SK-N-SH (cell line): ENCODE results near the gene CACNA1G. TPM values are rescaled to one million over a fixed set of nuclear protein-coding genes. Genes with fewer than 3 reads are reported as not detected.

ENCODE experiments used
- CTCF ChIA-PET: fragments of 300-600, 350-600 bp; formaldehyde crosslinking; extraction: SDS; loops from one replicate; lab custom pipeline; 2021; lab: Yijun Ruan, JAX
- POLR2A ChIA-PET: fragments of 350-600 bp; sonication (Branson Sonifier 250); formaldehyde crosslinking; extraction: SDS; loops from one replicate; lab custom pipeline; 2020; ENCODE audit warnings: antibody characterized with exemption, inconsistent platforms; lab: Yijun Ruan, JAX
- DNase-seq: peaks from one replicate; pipeline ENCODE4 v3.0.0; 2012
- H2AFZ ChIP-seq: fragments of 200-600 bp; sonication (generic); 2 replicates; pipeline ENCODE4 v1.8.1; 2016; ENCODE audit warnings: antibody characterized with exemption, mild to moderate bottlenecking, low read depth
- H3F3A ChIP-seq: fragments of 200-600 bp; sonication (generic); replicated peaks from 2 replicates; pipeline ENCODE3; 2016; ENCODE audit warnings: antibody characterized with exemption, mild to moderate bottlenecking; ENCODE audit not compliant: insufficient read depth
- H3K27ac ChIP-seq, 2 experiments: fragments of 200-500 bp in 1 of 2; fragments of 200-600 bp in 1 of 2; sonication (Bioruptor generic) in 1 of 2; sonication (generic), shearing (Covaris generic) in 1 of 2; 2 replicates each; pipeline versions ENCODE4 v1.5.1 to v1.6.1; 2014 to 2016; ENCODE audit warnings: low read depth in 2 of 2, inconsistent platforms in 1 of 2, low read length in 1 of 2, mild to moderate bottlenecking in 1 of 2, mixed read lengths in 1 of 2
- H3K27me3 ChIP-seq: fragments of 200-600 bp; sonication (generic), shearing (Covaris generic); 2 replicates; pipeline ENCODE4 v1.6.1; 2016; ENCODE audit warnings: mixed run types; ENCODE audit not compliant: insufficient read depth
- H3K36me3 ChIP-seq, 2 experiments: fragments of 200-500 bp in 1 of 2; fragments of 200-600 bp in 1 of 2; sonication (Bioruptor generic) in 1 of 2; sonication (generic) in 1 of 2; replicated peaks in 1 of 2; 2 replicates each; pipeline versions ENCODE3 to v1.5.1; 2014 to 2016; ENCODE audit warnings: low read length in 1 of 2, mild to moderate bottlenecking in 1 of 2; ENCODE audit not compliant: insufficient read depth in 2 of 2, control insufficient read depth in 1 of 2
- H3K4me1 ChIP-seq, 2 experiments: fragments of 200-500 bp in 1 of 2; fragments of 200-600 bp in 1 of 2; sonication (Bioruptor generic) in 1 of 2; sonication (generic), shearing (Covaris generic) in 1 of 2; 2 replicates each; pipeline versions ENCODE4 v1.5.1 to v1.6.1; 2014 to 2016; ENCODE audit warnings: low read depth in 1 of 2, low read length in 1 of 2, mixed run types in 1 of 2; ENCODE audit not compliant: insufficient read depth in 2 of 2, control insufficient read depth in 1 of 2
- H3K4me2 ChIP-seq: fragments of 200-600 bp; sonication (generic), shearing (Covaris generic); 2 replicates; pipeline ENCODE4 v1.6.1; 2017; ENCODE audit warnings: mixed run types
- H3K4me3 ChIP-seq, 2 experiments: fragments of 200-500 bp in 1 of 2; fragments of 200-600 bp in 1 of 2; sonication (Bioruptor generic) in 1 of 2; sonication (generic), shearing (Covaris generic) in 1 of 2; 2 replicates each; pipeline versions ENCODE4 v1.5.1 to v1.8.1; 2014 to 2016; ENCODE audit warnings: low read depth in 2 of 2, inconsistent platforms in 1 of 2, low read length in 1 of 2, mild to moderate bottlenecking in 1 of 2, mixed read lengths in 1 of 2, moderate library complexity in 1 of 2
- H3K79me2 ChIP-seq: fragments of 200-600 bp; sonication (generic); 2 replicates; pipeline ENCODE4 v1.8.1; 2017; ENCODE audit warnings: mild to moderate bottlenecking; ENCODE audit not compliant: insufficient read depth
- H3K9ac ChIP-seq: fragments of 200-600 bp; sonication (generic); 2 replicates; pipeline ENCODE4 v1.6.1; 2017; ENCODE audit warnings: mixed run types
- H3K9me2 ChIP-seq: fragments of 200-600 bp; sonication (generic); 2 replicates; pipeline ENCODE4 v1.6.1; 2017; ENCODE audit warnings: mixed run types
- H3K9me3 ChIP-seq: fragments of 200-600 bp; sonication (generic); 2 replicates; pipeline ENCODE4 v1.6.1; 2017; ENCODE audit warnings: mixed run types, mild to moderate bottlenecking, moderate library complexity
- H4K20me1 ChIP-seq: fragments of 200-600 bp; sonication (generic); 2 replicates; pipeline ENCODE4 v1.6.1; 2017; ENCODE audit warnings: mild to moderate bottlenecking, mixed run types; ENCODE audit not compliant: insufficient read depth
- CHD2 ChIP-seq: fragments of 150-350 bp; IDR thresholded peaks from 2 replicates; pipeline ENCODE4 v1.6.1; 2018; ENCODE audit warnings: low read length; ENCODE audit not compliant: partially characterized antibody
- ELF1 ChIP-seq: IDR thresholded peaks from 2 replicates; pipeline ENCODE4 v1.4.0; 2012
- EP300 ChIP-seq, 2 experiments: IDR thresholded peaks; 2 replicates each; pipeline versions ENCODE4 v1.4.0 to v1.6.1; 2012; ENCODE audit warnings: borderline replicate concordance in 1 of 2, low read depth in 1 of 2, low read length in 1 of 2
- EZH2phosphoT487 ChIP-seq: fragments of 200-600 bp; sonication (generic); IDR thresholded peaks from 2 replicates; pipeline ENCODE4 v1.6.1; 2017; ENCODE audit warnings: low read depth, mixed run types, mild to moderate bottlenecking, antibody characterized with exemption, moderate library complexity, borderline replicate concordance
- FOSL2 ChIP-seq: IDR thresholded peaks from 2 replicates; pipeline ENCODE4 v1.4.0; 2012; ENCODE audit warnings: low read depth, mild to moderate bottlenecking, moderate library complexity, borderline replicate concordance
- FOXJ3 ChIP-seq: sonication (generic); formaldehyde crosslinking; IDR thresholded peaks from 2 replicates; pipeline ENCODE4 v1.5.1; 2020; ENCODE audit warnings: mild to moderate bottlenecking, missing genetic modification reagents
- GATA2 ChIP-seq: sonication (generic); formaldehyde crosslinking; IDR thresholded peaks from 2 replicates; pipeline ENCODE4 v1.5.0; 2020; ENCODE audit warnings: mild to moderate bottlenecking, missing genetic modification reagents
- JUND ChIP-seq: IDR thresholded peaks from 2 replicates; pipeline ENCODE4 v1.4.0; 2012
- MEF2A ChIP-seq: IDR thresholded peaks from 2 replicates; pipeline ENCODE4 v1.4.0; 2012; ENCODE audit warnings: low read depth, borderline replicate concordance
- NFIC ChIP-seq: IDR thresholded peaks from 2 replicates; pipeline ENCODE4 v1.4.0; 2012; ENCODE audit warnings: borderline replicate concordance
- NRF1 ChIP-seq: IDR thresholded peaks from 2 replicates; pipeline ENCODE4 v1.6.1; 2012; ENCODE audit warnings: low read depth, mild to moderate bottlenecking, low read length
- RAD21 ChIP-seq: IDR thresholded peaks from 2 replicates; pipeline ENCODE4 v1.6.1; 2012; ENCODE audit warnings: mild to moderate bottlenecking, low read length
- RCOR1 ChIP-seq: fragments of 150-350 bp; IDR thresholded peaks from 2 replicates; pipeline ENCODE4 v1.6.1; 2017; ENCODE audit warnings: antibody characterized with exemption, low read length
- RXRA ChIP-seq: IDR thresholded peaks from 2 replicates; pipeline ENCODE4 v1.4.0; 2012; ENCODE audit warnings: low read depth, mild to moderate bottlenecking, borderline replicate concordance
- TAF1 ChIP-seq: IDR thresholded peaks from 2 replicates; pipeline ENCODE4 v1.6.1; 2012; ENCODE audit warnings: low read depth, mild to moderate bottlenecking, low read length, moderate library complexity, borderline replicate concordance
- TCF12 ChIP-seq: IDR thresholded peaks from 2 replicates; pipeline ENCODE4 v1.4.0; 2012
- TEAD4 ChIP-seq: IDR thresholded peaks from 2 replicates; pipeline ENCODE4 v1.4.0; 2012; ENCODE audit warnings: mild to moderate bottlenecking, borderline replicate concordance; ENCODE audit not compliant: insufficient read depth
- YY1 ChIP-seq: IDR thresholded peaks from 2 replicates; pipeline ENCODE4 v1.4.0; 2012; ENCODE audit warnings: low read depth, mild to moderate bottlenecking
- WGBS: methylation state at CpG from one replicate; pipeline ENCODE4 v1.1.6; 2017; ENCODE audit warnings: low lambda C conversion rate; 5-methylcytosine and 5-hydroxymethylcytosine counted together
- polyA plus RNA-seq, 3 experiments: library from polyadenylated mRNA; depleted of rRNA; stranded (reverse); fragments of >200 nt; gene quantifications; 2 replicates each; pipeline ENCODE4 v1.2.3, GENCODE V29; 2012
- TF ChIP-seq, protein P1 (sequence below): IDR thresholded peaks from 2 replicates; pipeline ENCODE4; 2012
- TF ChIP-seq, protein P2 (sequence below): IDR thresholded peaks from 2 replicates; pipeline ENCODE4 v1.4.0; 2012; ENCODE audit warnings: low read depth, borderline replicate concordance
- TF ChIP-seq, protein P3 (sequence below): fragments of 200-600 bp; sonication (generic); IDR thresholded peaks from 2 replicates; pipeline ENCODE4 v1.6.1; 2017; ENCODE audit warnings: antibody characterized with exemption, mild to moderate bottlenecking, moderate library complexity
- TF ChIP-seq, protein P4 (sequence below): IDR thresholded peaks from 2 replicates; pipeline ENCODE4 v1.4.0; 2012; ENCODE audit warnings: low read depth
- TF ChIP-seq, protein P5 (sequence below): fragments of 150-350 bp; IDR thresholded peaks from 2 replicates; pipeline ENCODE4 v1.6.1; 2017; ENCODE audit warnings: antibody characterized with exemption, low read length, low read depth, borderline replicate concordance
- TF ChIP-seq, protein P6 (sequence below): fragments of 150-350 bp; IDR thresholded peaks from 2 replicates; pipeline ENCODE4 v1.6.1; 2016; ENCODE audit warnings: mild to moderate bottlenecking, low read depth, low read length

CACNA1G gene
- polyA plus RNA-seq, 1 of the 3 experiments (the other 2 are of a cell fraction): 0.21 TPM

DNA sequence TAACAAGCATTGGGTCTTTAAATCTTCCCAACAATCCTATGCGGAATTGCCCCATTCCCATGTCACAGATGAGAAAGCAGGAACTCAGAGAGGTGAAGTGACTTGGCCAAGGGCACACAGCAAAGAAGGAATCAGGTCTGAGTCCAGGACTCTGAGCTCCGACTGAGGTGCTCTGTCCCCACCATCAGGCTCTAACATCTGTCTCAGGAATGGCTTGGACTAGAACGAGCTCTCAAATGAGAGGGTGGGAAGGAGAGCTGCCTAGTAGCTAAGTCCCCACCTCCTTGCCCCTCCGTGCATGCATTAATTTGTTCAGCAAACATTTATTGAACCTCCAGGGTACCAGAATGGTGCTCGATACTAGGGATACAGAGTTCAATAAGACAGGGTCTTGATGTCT, 100.8 kb downstream of the CACNA1G start (continued):
- TF ChIP-seq, protein P1, sequence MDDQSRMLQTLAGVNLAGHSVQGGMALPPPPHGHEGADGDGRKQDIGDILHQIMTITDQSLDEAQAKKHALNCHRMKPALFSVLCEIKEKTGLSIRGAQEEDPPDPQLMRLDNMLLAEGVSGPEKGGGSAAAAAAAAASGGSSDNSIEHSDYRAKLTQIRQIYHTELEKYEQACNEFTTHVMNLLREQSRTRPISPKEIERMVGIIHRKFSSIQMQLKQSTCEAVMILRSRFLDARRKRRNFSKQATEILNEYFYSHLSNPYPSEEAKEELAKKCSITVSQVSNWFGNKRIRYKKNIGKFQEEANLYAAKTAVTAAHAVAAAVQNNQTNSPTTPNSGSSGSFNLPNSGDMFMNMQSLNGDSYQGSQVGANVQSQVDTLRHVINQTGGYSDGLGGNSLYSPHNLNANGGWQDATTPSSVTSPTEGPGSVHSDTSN: no peak

DNA sequence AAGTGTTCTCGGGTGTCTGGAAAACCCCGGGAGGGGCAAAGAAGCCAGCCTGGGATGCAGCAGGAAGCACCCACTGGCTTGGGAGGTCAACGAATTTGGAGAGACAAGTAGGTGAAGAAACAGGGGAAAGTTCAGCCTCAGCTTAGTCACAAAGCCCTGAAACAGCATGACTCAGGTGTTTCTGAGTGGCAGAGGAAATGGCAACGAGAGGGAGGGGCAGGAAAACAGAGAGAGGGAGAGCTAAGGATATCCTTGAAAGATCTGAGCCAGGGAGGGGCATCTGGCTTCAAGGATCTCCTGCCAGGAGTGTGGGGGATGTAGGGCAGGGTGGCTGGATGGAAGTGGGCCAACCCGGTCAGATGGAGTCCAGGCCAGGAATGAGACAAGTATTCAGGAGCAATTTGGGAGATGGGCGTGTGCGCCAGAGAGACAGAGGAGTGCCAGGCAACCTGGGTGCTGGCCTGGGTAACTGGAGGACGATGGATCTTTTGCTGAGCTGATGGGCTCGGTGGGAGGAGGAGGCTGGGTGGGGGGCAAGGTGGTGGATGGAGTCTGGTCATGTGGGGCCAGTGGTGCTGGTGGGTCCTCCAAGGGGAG, 101.4 kb downstream of the CACNA1G start:
- Histone ChIP-seq H3K4me1 (peaks cover 39 to 44% of the 10 kb centered on the region in 2 experiments), H3K79me2 (no peaks in the 10 kb centered on the region; the same call in 1 of the 2 replicates), H4K20me1 (no peaks in the 10 kb centered on the region), H3K27me3 (no peaks in the 10 kb centered on the region), H3K4me3 (no peak overlapping the region), H3K9ac (peak overlapping the region; percentile 31; the same call in 1 of the 2 replicates), H3K9me2 (no peaks in the 10 kb centered on the region), H3F3A (peaks cover 38% of the 10 kb centered on the region), H3K27ac (peak overlapping the region; percentile 77), H3K4me2 (peak overlapping the region; percentile 56), H2AFZ (no peak overlapping the region), H3K9me3 (no peaks in the 10 kb centered on the region), H3K36me3 (peaks cover 10 to 17% of the 10 kb centered on the region in 2 experiments)
- ChIA-PET POLR2A (interaction anchor here (0.6 kb wide), 1 partner anchor 35 kb away, joined by 4 read pairs; no protein-coding TSS in a partner anchor), CTCF (interaction anchor here (0.9 to 5.5 kb wide), 10 partner anchors 11 to 111 kb away, joined by 3 to 38 read pairs (median 9); partner anchors contain the start of gene ABCC3)
- WGBS: 10% methylated on average over 9 of the region's 9 CpGs
- DNase-seq: peak; percentile 73
- TF ChIP-seq FOXJ3 (CRISPR knock-in tag) (no peak), RXRA (peak; percentile 96; the same call in 1 of the 2 replicates), EP300 (IDR thresholded peaks at IDR 0.05; ENCODE audit: borderline replicate concordance in 1 of 2, low read depth in 1 of 2, low read length in 1 of 2) (peak; percentile 40 to 93; a peak in 1 of 4 replicates), FOSL2 (peak; percentile 87), RAD21 (no peak), TCF12 (peak; percentile 97), MEF2A (no peak), EZH2phosphoT487 (no peak), NFIC (peak; percentile 99), ELF1 (peak; percentile 50), JUND (peak; percentile 78; the same call in 1 of the 2 replicates), TEAD4 (peak; percentile 82), TAF1 (no peak; the same call in 1 of the 2 replicates), GATA2 (no peak), CHD2 (no peak), NRF1 (no peak), YY1 (no peak), RCOR1 (no peak)
- TF ChIP-seq, protein P2, sequence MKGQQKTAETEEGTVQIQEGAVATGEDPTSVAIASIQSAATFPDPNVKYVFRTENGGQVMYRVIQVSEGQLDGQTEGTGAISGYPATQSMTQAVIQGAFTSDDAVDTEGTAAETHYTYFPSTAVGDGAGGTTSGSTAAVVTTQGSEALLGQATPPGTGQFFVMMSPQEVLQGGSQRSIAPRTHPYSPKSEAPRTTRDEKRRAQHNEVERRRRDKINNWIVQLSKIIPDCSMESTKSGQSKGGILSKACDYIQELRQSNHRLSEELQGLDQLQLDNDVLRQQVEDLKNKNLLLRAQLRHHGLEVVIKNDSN: no peak
- TF ChIP-seq, protein P1: peak; percentile 93
- TF ChIP-seq, protein P3, sequence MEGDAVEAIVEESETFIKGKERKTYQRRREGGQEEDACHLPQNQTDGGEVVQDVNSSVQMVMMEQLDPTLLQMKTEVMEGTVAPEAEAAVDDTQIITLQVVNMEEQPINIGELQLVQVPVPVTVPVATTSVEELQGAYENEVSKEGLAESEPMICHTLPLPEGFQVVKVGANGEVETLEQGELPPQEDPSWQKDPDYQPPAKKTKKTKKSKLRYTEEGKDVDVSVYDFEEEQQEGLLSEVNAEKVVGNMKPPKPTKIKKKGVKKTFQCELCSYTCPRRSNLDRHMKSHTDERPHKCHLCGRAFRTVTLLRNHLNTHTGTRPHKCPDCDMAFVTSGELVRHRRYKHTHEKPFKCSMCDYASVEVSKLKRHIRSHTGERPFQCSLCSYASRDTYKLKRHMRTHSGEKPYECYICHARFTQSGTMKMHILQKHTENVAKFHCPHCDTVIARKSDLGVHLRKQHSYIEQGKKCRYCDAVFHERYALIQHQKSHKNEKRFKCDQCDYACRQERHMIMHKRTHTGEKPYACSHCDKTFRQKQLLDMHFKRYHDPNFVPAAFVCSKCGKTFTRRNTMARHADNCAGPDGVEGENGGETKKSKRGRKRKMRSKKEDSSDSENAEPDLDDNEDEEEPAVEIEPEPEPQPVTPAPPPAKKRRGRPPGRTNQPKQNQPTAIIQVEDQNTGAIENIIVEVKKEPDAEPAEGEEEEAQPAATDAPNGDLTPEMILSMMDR: no peak
- TF ChIP-seq, protein P4, sequence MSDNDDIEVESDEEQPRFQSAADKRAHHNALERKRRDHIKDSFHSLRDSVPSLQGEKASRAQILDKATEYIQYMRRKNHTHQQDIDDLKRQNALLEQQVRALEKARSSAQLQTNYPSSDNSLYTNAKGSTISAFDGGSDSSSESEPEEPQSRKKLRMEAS: peak; percentile 92
- TF ChIP-seq, protein P5, sequence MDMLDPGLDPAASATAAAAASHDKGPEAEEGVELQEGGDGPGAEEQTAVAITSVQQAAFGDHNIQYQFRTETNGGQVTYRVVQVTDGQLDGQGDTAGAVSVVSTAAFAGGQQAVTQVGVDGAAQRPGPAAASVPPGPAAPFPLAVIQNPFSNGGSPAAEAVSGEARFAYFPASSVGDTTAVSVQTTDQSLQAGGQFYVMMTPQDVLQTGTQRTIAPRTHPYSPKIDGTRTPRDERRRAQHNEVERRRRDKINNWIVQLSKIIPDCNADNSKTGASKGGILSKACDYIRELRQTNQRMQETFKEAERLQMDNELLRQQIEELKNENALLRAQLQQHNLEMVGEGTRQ: no peak
- TF ChIP-seq, protein P6, sequence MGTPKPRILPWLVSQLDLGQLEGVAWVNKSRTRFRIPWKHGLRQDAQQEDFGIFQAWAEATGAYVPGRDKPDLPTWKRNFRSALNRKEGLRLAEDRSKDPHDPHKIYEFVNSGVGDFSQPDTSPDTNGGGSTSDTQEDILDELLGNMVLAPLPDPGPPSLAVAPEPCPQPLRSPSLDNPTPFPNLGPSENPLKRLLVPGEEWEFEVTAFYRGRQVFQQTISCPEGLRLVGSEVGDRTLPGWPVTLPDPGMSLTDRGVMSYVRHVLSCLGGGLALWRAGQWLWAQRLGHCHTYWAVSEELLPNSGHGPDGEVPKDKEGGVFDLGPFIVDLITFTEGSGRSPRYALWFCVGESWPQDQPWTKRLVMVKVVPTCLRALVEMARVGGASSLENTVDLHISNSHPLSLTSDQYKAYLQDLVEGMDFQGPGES: no peak
